ENCODE data around the gene RAB11FIP5.
"Not testable (repeated sequence)": the region's sequence is repeated elsewhere in the genome, so short reads cannot be mapped to it uniquely, and the experiment has no call there.

Gene RAB11FIP5

DNA sequence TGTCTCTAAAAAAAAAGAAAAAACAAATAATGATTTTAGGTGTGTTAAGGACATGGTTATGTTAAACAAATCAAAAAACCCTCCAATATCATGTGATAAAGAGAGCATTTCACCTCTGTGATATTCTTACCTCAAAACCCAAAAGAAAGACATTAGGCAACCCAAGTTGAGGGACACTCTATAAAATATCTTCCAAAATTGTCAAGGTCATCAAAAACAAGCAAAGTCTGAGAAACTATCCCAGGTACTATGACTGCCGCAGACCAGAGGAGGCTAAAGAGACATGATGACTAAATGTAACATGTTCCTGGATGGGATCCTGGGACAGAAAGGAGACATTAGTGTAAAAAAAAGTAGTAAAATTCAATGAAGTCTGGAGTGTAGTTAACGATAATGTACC is 45.7 kb downstream of the RAB11FIP5 start:
- H3F3A ChIP-seq (ENCODE audit: insufficient read depth) = 0 out of 2 replicates have a peak, but pooled peaks cover 2% of the 10 kb centered on the region
- H3K79me2 ChIP-seq (ENCODE audit: insufficient read depth, low read length) = peaks cover 53% of the 10 kb centered on the region
- H3K9ac ChIP-seq (ENCODE audit: low read length) = no peak overlapping the region
- H3K36me3 ChIP-seq (ENCODE audit: low read length) = no peaks in the 10 kb centered on the region
- H3K4me2 ChIP-seq (ENCODE audit: low read depth, low read length, poor library complexity, severe bottlenecking) = no peak overlapping the region
- H3K9me3 ChIP-seq (ENCODE audit: insufficient read depth, low read length) = no peaks in the 10 kb centered on the region
- no peak overlapping the region for H3K4me3 ChIP-seq (ENCODE audit: insufficient read depth, low read length, poor library complexity, severe bottlenecking)
- no peak for TF ChIP-seq CTCF (IDR thresholded peaks at IDR 0.05; ENCODE audit: insufficient read depth, low read length, poor library complexity, severe bottlenecking)
- no peak for TF ChIP-seq EZH2phosphoT487 (conservative IDR thresholded peaks at IDR 0.05; ENCODE audit: low read length)
- H3K9me2 ChIP-seq (replicated peaks; ENCODE audit: insufficient read depth, low read length) = no peaks in the 10 kb centered on the region
- no peaks in the 10 kb centered on the region for H3K27me3 ChIP-seq (ENCODE audit: low read length)
- H2AFZ ChIP-seq (ENCODE audit: low read depth, low read length, severe bottlenecking) = no peak overlapping the region
- H4K20me1 ChIP-seq (ENCODE audit: low read depth, low read length) = no peaks in the 10 kb centered on the region
- H3K27ac ChIP-seq (ENCODE audit: low read depth, low read length) = no peak overlapping the region

- not testable (repeated sequence) for H4K20me1 ChIP-seq (ENCODE audit: low read depth, low read length); H3K9me3 ChIP-seq (ENCODE audit: insufficient read depth, low read length); H3K9me2 ChIP-seq (replicated peaks; ENCODE audit: insufficient read depth, low read length); H3K27me3 ChIP-seq (ENCODE audit: low read length); H3K4me2 ChIP-seq (ENCODE audit: low read depth, low read length, poor library complexity, severe bottlenecking); H3K27ac ChIP-seq (ENCODE audit: low read depth, low read length); H3K9ac ChIP-seq (ENCODE audit: low read length); H2AFZ ChIP-seq (ENCODE audit: low read depth, low read length, severe bottlenecking); H3F3A ChIP-seq (ENCODE audit: insufficient read depth); H3K36me3 ChIP-seq (ENCODE audit: low read length); H3K4me3 ChIP-seq (ENCODE audit: insufficient read depth, low read length, poor library complexity, severe bottlenecking)
- peaks cover 50% of the 10 kb centered on the region for H3K79me2 ChIP-seq (ENCODE audit: insufficient read depth, low read length)
Observed at GRCh38 chr2:73065070-73065469, 47.7 kb downstream of the RAB11FIP5 start.

DNA sequence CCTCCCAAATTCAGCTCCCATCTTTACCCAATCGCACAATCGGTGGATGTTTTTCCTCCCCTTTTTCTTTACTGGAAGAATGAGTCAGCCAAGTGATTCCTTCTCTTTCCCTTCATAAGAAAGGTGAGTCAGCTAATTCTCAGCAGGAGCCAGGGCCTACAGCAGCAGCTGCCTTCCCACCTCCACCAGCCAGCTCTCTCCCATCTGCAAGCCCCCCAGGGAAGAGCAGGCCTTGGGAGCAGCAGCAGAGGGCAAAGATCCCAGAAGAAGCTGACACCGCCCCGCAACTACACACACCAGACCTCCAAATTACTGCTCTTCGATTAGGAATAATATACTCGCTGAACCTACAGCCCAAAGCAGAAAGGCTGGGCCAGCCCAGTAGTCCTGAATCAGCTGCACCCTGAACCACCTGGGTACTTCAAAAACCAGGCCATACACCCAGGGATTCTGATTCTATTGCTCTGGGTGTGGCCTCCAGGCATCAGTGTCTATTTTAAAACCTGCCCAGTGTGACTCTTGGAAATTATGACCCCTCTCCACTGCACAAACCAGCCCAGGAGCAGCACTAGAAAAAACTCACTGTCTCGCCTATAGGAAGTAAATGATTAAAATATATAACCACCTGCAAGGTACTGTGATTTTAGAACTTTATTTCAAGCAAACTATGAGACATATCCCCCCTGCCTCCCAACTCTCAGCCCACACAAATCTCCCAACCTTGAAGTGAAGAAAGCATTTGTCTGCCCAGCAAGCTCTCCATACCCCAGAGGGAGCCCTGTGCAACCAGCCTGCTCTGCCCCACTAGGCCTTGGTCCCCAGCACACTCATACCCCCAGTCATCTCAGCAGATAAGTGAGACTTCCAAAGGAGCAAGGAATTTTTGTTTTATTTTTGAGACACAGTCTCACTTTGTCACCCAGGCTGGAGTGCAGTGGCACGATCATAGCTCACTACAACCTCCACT is 48.6 kb downstream of the RAB11FIP5 start:
- Histone ChIP-seq H3K27me3 (ENCODE audit: low read length) (no peaks in the 10 kb centered on the region), H4K20me1 (ENCODE audit: low read depth, low read length) (no peaks in the 10 kb centered on the region), H3K9me3 (ENCODE audit: insufficient read depth, low read length) (no peaks in the 10 kb centered on the region), H3K4me3 (ENCODE audit: insufficient read depth, low read length, poor library complexity, severe bottlenecking) (no peak overlapping the region), H3K36me3 (ENCODE audit: low read length) (no peaks in the 10 kb centered on the region), H3K9ac (ENCODE audit: low read length) (no peak overlapping the region), H3K27ac (ENCODE audit: low read depth, low read length) (no peak overlapping the region), H3F3A (ENCODE audit: insufficient read depth) (0 out of 2 replicates have a peak, but pooled peaks cover 2% of the 10 kb centered on the region), H3K79me2 (ENCODE audit: insufficient read depth, low read length) (peaks cover 50% of the 10 kb centered on the region), H3K4me2 (ENCODE audit: low read depth, low read length, poor library complexity, severe bottlenecking) (no peak overlapping the region), H3K9me2 (replicated peaks; ENCODE audit: insufficient read depth, low read length) (no peaks in the 10 kb centered on the region), H2AFZ (ENCODE audit: low read depth, low read length, severe bottlenecking) (no peak overlapping the region)
- no peak for TF ChIP-seq EZH2phosphoT487 (conservative IDR thresholded peaks at IDR 0.05; ENCODE audit: low read length)
- TF ChIP-seq CTCF (IDR thresholded peaks at IDR 0.05; ENCODE audit: insufficient read depth, low read length, poor library complexity, severe bottlenecking) = no peak

GRCh38 chr2:73063472-73063871 is 49.3 kb downstream of the RAB11FIP5 start:
- Histone ChIP-seq H3K4me2 (ENCODE audit: low read depth, low read length, poor library complexity, severe bottlenecking) (no peak overlapping the region), H3F3A (ENCODE audit: insufficient read depth) (0 out of 2 replicates have a peak, but pooled peaks cover 2% of the 10 kb centered on the region), H3K27ac (ENCODE audit: low read depth, low read length) (no peak overlapping the region), H3K9me2 (replicated peaks; ENCODE audit: insufficient read depth, low read length) (no peaks in the 10 kb centered on the region), H3K4me3 (ENCODE audit: insufficient read depth, low read length, poor library complexity, severe bottlenecking) (no peak overlapping the region), H3K27me3 (ENCODE audit: low read length) (no peaks in the 10 kb centered on the region), H3K36me3 (ENCODE audit: low read length) (no peaks in the 10 kb centered on the region), H3K9ac (ENCODE audit: low read length) (no peak overlapping the region), H3K79me2 (ENCODE audit: insufficient read depth, low read length) (peaks cover 43% of the 10 kb centered on the region), H3K9me3 (ENCODE audit: insufficient read depth, low read length) (no peaks in the 10 kb centered on the region), H4K20me1 (ENCODE audit: low read depth, low read length) (no peaks in the 10 kb centered on the region), H2AFZ (ENCODE audit: low read depth, low read length, severe bottlenecking) (no peak overlapping the region)
- no peak for TF ChIP-seq CTCF (IDR thresholded peaks at IDR 0.05; ENCODE audit: insufficient read depth, low read length, poor library complexity, severe bottlenecking)
- no peak for TF ChIP-seq EZH2phosphoT487 (conservative IDR thresholded peaks at IDR 0.05; ENCODE audit: low read length)
